ENCODE measurements around the gene ZBTB20.

GRCh38 chr3:114567771-114568170, 579.3 kb downstream of the ZBTB20 start:
- TF ChIP-seq CTCF (IDR thresholded peaks at IDR 0.05 in 8 of 11, conservative IDR thresholded peaks at IDR 0.05 in 3 of 11) (no peak), POLR2A (IDR thresholded peaks at IDR 0.05) (no peak)

Measured in spleen (tissue), 7 donors.